ENCODE results near the gene CD151.

GRCh38 chr11:816433-816779 lies 16.3 kb upstream of the CD151 start:
- TF ChIP-seq EZH2 (IDR thresholded peaks at IDR 0.05) (no peak), FOXP2 (optimal IDR thresholded peaks at IDR 0.05; ENCODE audit: control extremely low read depth, extremely low read length, insufficient read depth) (no peak)

All from SK-N-MC (cell line).